HEK293 (cell line): Measurements from ENCODE around the gene IQCE.

Source experiments
- BCL11A ChIP-seq: fragments of 450-650 bp; formaldehyde crosslinking; IDR thresholded peaks from 2 replicates; pipeline ENCODE4 v1.5.1; 2016; ENCODE audit warnings: low read depth, missing biosample characterization, missing genetic modification characterization
- KLF16 ChIP-seq: fragments of 450-650 bp; formaldehyde crosslinking; IDR thresholded peaks from 2 replicates; pipeline ENCODE4 v1.5.1; 2017; ENCODE audit warnings: missing biosample characterization, missing genetic modification characterization
- TF ChIP-seq, protein P1 (sequence below): fragments of 450-650 bp; formaldehyde crosslinking; IDR thresholded peaks from 2 replicates; pipeline ENCODE4 v1.5.1; 2016; ENCODE audit warnings: missing biosample characterization, missing genetic modification characterization

DNA sequence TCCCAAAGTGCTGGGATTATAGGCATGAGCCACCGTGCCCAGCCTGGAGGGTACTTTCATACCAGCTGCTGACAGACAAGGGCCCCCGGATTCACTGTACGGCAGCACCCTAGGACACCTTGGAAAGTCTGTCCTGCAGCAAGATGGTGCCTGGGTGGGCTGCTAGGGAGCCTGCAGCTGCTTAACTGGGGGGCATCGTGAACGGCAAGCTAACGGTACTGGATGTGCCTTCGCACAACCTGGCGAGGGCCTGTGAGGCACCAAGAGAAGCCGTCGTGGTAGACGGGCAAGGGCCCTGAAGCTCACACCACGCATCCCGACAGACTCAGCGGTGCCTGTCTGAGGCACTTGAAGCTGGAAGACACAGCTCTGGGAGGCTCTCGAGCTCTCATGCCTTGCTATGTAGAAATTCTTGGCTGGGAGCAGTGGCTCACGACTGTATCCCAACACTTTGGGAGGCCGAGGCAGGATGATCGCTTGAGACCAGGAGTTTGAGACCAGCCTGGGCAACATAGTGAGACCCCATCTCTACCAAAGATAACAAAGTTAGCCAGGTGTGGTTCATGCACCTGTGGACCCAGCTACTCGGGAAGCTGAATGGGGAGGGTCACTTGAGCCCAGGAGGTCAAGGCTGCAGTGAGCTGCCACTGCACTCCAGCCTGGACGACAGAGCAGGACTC, 12.9 kb upstream of the IQCE start:
- no peak for TF ChIP-seq BCL11A (tag by site-specific recombination)
- TF ChIP-seq, protein P1, sequence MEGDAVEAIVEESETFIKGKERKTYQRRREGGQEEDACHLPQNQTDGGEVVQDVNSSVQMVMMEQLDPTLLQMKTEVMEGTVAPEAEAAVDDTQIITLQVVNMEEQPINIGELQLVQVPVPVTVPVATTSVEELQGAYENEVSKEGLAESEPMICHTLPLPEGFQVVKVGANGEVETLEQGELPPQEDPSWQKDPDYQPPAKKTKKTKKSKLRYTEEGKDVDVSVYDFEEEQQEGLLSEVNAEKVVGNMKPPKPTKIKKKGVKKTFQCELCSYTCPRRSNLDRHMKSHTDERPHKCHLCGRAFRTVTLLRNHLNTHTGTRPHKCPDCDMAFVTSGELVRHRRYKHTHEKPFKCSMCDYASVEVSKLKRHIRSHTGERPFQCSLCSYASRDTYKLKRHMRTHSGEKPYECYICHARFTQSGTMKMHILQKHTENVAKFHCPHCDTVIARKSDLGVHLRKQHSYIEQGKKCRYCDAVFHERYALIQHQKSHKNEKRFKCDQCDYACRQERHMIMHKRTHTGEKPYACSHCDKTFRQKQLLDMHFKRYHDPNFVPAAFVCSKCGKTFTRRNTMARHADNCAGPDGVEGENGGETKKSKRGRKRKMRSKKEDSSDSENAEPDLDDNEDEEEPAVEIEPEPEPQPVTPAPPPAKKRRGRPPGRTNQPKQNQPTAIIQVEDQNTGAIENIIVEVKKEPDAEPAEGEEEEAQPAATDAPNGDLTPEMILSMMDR = no peak
- no peak for TF ChIP-seq KLF16 (tag by site-specific recombination)
